Upper lobe of left lung (tissue), 6 donors: ENCODE results near the gene MRPL55. TPM values are rescaled to one million over a fixed set of nuclear protein-coding genes. Genes with fewer than 3 reads are reported as not detected.
A peak's percentile ranks its signal among the peaks of the same experiment; 100 is the strongest.

Experiments used
- ATAC-seq, 2 donors: fragments of 200-7000 bp; cut with Tn5 transposase; one replicate each; pipeline ENCODE4 v1.9.1; 2022; ENCODE audit warnings: mild to moderate bottlenecking in 2 of 2, moderate library complexity in 2 of 2; ENCODE audit not compliant: low FRiP score in 2 of 2
- DNase-seq, 2 donors: peaks; one replicate each; pipeline ENCODE4 v3.0.0-alpha.2; 2019 to 2020
- H3K27ac ChIP-seq, 4 donors: fragments of 200-600 bp; sonication (generic); one replicate each; pipeline ENCODE4 v1.5.1; 2016 to 2019
- H3K27me3 ChIP-seq, 4 donors: fragments of 200-600 bp; sonication (generic); one replicate each; pipeline ENCODE4 v1.5.1; 2017 to 2019
- H3K36me3 ChIP-seq, 4 donors: fragments of 200-600 bp; sonication (generic); one replicate each; pipeline ENCODE4 v1.5.1; 2016 to 2019
- H3K4me1 ChIP-seq, 4 donors: fragments of 200-600 bp; sonication (generic); one replicate each; pipeline ENCODE4 v1.5.1; 2018 to 2019
- H3K4me3 ChIP-seq, 4 donors: fragments of 200-600 bp; sonication (generic); one replicate each; pipeline ENCODE4 v1.5.1; 2017 to 2019; ENCODE audit warnings: mild to moderate bottlenecking in 2 of 4, moderate library complexity in 1 of 4
- H3K9me3 ChIP-seq, 4 donors: fragments of 200-600 bp; sonication (generic); one replicate each; pipeline ENCODE4 v1.5.1; 2018 to 2019
- EP300 ChIP-seq, 4 donors: sonication (generic); formaldehyde crosslinking; IDR thresholded peaks; one replicate each; pipeline ENCODE4 v1.5.1; 2017; ENCODE audit warnings: antibody characterized with exemption in 4 of 4, control low read depth in 2 of 4
- POLR2A ChIP-seq, 4 donors: fragments of 450-650 bp; IDR thresholded peaks; one replicate each; pipeline ENCODE4 v1.5.1; 2016 to 2017; ENCODE audit warnings: antibody characterized with exemption in 4 of 4, mild to moderate bottlenecking in 2 of 4
- POLR2AphosphoS5 ChIP-seq, 2 donors: sonication (generic); formaldehyde crosslinking; IDR thresholded peaks; one replicate each; pipeline ENCODE4 v1.5.1; 2017; ENCODE audit warnings: antibody characterized with exemption in 2 of 2
- WGBS, 2 donors: methylation state at CpG; one replicate each; pipeline ENCODE4 v1.1.5; 2017 to 2018; 5-methylcytosine and 5-hydroxymethylcytosine counted together
- total RNA-seq, 6 donors: library from RNA; depleted of rRNA in 4 of 6; stranded (reverse); fragments of >200 nt in 4 of 6; gene quantifications; one replicate each; pipeline versions ENCODE4 v1.1.0 to v1.2.1, GENCODE V29; 2016 to 2021
- TF ChIP-seq, protein P1 (sequence below), 6 experiments: fragments of 450-650 bp in 4 of 6; fragments of 200-600 bp in 2 of 6; sonication (generic) in 2 of 6; IDR thresholded peaks; one replicate each; pipeline ENCODE4 v1.5.1; 2016 to 2019; ENCODE audit warnings: antibody characterized with exemption in 6 of 6
- donor health status: DM: no; HTN: no; CAD: no; lungs with moderate emphysema.
- donor health status: DM: no; HTN: yes; CAD: no; lungs with severe emphysema.

Gene MRPL55
- total RNA-seq, 6 donors from 2014 or later, result 42.4 to 161 (median 60.1) TPM

DNA sequence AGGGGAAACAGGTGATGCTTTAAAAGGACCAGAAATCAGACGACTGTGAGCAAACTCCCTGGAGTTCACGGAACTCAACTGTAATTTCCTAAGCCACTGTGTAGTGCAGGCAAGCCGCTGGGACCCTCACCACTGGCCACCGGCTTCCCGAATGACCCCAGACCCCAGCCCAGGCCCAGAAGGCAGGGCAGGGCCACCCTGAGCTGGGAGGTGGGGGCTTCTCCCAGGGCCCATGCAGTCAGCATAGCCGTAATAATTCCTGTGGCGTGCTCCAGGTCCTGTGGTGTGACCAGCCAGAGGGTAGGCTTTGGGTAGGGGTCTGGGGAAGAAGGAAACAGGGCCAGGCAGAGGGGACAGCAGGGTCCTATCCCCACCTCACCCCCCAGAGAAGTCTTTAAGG, 30.1 kb downstream of the MRPL55 start:
- Histone ChIP-seq H3K27me3 (no peaks in the 10 kb centered on the region), H3K36me3 (no peaks in the 10 kb centered on the region), H3K27ac (no peak overlapping the region), H3K4me1 (peaks cover 10 to 27% (median 14%) of the 10 kb centered on the region in 4 donors), H3K4me3 (no peak overlapping the region), H3K9me3 (no peaks in the 10 kb centered on the region)
- TF ChIP-seq, protein P1, sequence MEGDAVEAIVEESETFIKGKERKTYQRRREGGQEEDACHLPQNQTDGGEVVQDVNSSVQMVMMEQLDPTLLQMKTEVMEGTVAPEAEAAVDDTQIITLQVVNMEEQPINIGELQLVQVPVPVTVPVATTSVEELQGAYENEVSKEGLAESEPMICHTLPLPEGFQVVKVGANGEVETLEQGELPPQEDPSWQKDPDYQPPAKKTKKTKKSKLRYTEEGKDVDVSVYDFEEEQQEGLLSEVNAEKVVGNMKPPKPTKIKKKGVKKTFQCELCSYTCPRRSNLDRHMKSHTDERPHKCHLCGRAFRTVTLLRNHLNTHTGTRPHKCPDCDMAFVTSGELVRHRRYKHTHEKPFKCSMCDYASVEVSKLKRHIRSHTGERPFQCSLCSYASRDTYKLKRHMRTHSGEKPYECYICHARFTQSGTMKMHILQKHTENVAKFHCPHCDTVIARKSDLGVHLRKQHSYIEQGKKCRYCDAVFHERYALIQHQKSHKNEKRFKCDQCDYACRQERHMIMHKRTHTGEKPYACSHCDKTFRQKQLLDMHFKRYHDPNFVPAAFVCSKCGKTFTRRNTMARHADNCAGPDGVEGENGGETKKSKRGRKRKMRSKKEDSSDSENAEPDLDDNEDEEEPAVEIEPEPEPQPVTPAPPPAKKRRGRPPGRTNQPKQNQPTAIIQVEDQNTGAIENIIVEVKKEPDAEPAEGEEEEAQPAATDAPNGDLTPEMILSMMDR (IDR thresholded peaks at IDR 0.05), result no peak
- no peak for ATAC-seq
- WGBS, 2 donors, result 93 to 94% methylated on average over 6 to 7 of the region's 7 CpGs
- peak in 1 of 2 donors; percentile 29 for DNase-seq

DNA sequence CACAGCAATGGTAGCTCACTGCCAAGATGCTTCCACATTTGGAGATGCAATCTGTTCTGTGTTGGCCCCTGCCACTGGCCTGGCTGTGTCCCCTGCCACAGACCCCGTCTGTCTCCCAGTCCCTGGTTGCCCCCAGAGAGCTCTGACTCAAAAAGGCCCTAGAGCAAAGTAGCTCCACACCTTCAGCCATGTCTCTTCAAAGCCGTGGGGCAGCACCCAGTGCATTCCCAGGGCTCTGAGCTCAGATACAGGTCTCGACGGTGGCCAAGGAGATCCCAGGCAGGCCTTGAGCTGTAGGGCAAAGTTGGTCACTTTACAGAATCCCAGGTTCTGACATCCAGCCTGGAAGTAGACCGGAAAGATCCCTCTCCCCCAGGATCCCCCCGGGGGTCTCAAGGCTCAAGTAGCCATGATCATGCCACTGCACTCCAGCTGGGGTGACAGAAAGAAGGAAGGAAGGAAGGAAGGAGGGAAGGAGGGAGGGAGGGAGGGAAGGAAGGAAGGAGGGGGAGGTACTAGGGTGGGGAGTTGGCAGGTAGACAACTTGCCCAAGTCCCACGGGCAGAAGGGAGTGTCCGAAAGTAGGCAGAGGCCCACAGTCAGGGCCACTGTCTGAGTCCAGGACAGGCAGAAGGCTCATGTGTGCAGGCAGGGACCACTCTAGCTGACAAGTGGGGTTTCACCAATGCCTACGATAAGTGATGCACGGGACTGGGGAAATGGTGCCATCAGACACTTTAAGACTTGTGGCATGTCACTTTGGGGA, 31.4 kb downstream of the MRPL55 start:
- Histone ChIP-seq H3K4me3 (no peak overlapping the region), H3K36me3 (no peaks in the 10 kb centered on the region), H3K9me3 (no peaks in the 10 kb centered on the region), H3K27me3 (no peaks in the 10 kb centered on the region), H3K4me1 (peaks cover 10 to 23% (median 12%) of the 10 kb centered on the region in 4 donors), H3K27ac (no peak overlapping the region)
- ATAC-seq, result no peak
- DNase-seq, result no peak
- 74 to 75% methylated on average over 10 of the region's 10 CpGs for WGBS, 2 donors
- no peak for TF ChIP-seq EP300 (IDR thresholded peaks at IDR 0.05)
- no peak for TF ChIP-seq POLR2A (IDR thresholded peaks at IDR 0.05)
- TF ChIP-seq POLR2AphosphoS5 (IDR thresholded peaks at IDR 0.05), result no peak
- TF ChIP-seq, protein P1 (IDR thresholded peaks at IDR 0.05), result no peak

DNA sequence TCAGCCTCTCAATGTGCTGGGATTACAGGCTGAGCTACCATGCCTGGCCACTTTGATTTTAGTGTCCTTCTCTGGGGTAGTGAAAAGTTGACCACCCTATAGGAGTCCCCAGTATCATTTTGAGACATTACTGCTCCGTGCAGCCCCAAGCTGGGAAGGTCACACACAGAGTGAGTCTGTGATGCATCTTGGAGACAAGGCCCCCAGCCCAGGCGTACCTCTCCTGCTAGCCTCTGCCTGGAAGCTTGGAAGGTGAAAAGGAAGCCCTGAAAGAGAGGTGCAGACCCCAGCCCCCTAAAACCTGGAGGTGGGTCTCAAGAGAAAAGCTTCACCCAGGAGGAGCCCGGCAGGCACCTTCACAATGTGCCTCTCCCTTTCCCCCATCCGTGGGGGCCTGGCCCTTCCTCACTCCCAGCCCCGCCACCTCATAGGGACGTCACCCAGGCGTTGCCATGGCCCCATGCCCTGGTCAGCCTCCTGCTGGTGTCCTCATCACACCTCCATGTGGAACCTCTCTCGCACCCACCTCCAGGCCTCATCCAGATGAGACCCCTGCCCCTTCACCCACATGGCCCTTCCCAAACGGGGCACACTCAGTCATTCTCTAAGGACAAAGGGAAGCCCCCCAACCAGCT, 32.2 kb downstream of the MRPL55 start:
- peaks cover 10 to 23% (median 11%) of the 10 kb centered on the region in 4 donors for H3K4me1 ChIP-seq
- no peaks in the 10 kb centered on the region for H3K9me3 ChIP-seq
- no peak for TF ChIP-seq EP300 (IDR thresholded peaks at IDR 0.05)
- no peak for TF ChIP-seq POLR2A (IDR thresholded peaks at IDR 0.05)
- TF ChIP-seq POLR2AphosphoS5 (IDR thresholded peaks at IDR 0.05), result no peak
- TF ChIP-seq, protein P1 (IDR thresholded peaks at IDR 0.05), result no peak
- DNase-seq (peak; percentile 18 to 42), ATAC-seq (no peak)
- 71 to 77% methylated on average over 9 of the region's 9 CpGs for WGBS, 2 donors
- H3K4me3 ChIP-seq, result no peak overlapping the region
- no peaks in the 10 kb centered on the region for H3K36me3 ChIP-seq
- no peak overlapping the region for H3K27ac ChIP-seq
- H3K27me3 ChIP-seq, result no peaks in the 10 kb centered on the region

DNA sequence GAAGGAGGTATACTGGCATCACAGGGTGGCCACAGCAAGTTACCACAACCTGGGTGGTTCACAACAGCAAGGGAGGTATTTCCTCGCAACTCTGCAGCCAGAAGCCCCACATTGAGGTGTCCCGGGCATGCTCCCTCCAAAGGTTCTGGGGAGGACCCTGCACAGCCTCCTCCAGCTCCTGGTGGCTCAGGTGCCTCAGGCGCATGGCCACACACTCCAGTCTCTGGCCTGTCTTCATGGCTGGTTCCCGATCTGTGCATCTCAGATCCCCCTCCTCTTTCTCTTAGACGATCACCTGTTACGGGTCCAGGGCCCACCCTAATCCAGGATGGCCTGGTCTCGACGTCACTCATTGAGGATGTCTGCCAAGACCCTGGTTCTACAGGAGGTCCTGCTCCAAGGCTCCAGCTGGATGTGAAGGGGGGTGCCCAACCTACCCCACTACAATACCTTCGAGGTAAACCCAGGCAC, 33.3 kb downstream of the MRPL55 start:
- Histone ChIP-seq H3K36me3 (no peaks in the 10 kb centered on the region), H3K27ac (no peak overlapping the region), H3K9me3 (no peaks in the 10 kb centered on the region), H3K27me3 (no peaks in the 10 kb centered on the region), H3K4me1 (peaks cover 0 to 13% (median 1%) of the 10 kb centered on the region in 4 donors), H3K4me3 (no peak overlapping the region)
- peak; percentile 13 to 32 for DNase-seq
- 82 to 88% methylated on average over 8 to 9 of the region's 9 CpGs for WGBS, 2 donors
- ATAC-seq, result no peak
- TF ChIP-seq POLR2AphosphoS5 (IDR thresholded peaks at IDR 0.05), result no peak
- no peak for TF ChIP-seq EP300 (IDR thresholded peaks at IDR 0.05)
- TF ChIP-seq, protein P1 (IDR thresholded peaks at IDR 0.05), result no peak
